ENCODE measurements around the gene MYBPC3. TPM values are rescaled to one million over a fixed set of nuclear protein-coding genes. Genes with fewer than 3 reads are reported as not detected.

The MYBPC3 gene
- total RNA-seq, 1 donor from 2014 or later = not detected

DNA sequence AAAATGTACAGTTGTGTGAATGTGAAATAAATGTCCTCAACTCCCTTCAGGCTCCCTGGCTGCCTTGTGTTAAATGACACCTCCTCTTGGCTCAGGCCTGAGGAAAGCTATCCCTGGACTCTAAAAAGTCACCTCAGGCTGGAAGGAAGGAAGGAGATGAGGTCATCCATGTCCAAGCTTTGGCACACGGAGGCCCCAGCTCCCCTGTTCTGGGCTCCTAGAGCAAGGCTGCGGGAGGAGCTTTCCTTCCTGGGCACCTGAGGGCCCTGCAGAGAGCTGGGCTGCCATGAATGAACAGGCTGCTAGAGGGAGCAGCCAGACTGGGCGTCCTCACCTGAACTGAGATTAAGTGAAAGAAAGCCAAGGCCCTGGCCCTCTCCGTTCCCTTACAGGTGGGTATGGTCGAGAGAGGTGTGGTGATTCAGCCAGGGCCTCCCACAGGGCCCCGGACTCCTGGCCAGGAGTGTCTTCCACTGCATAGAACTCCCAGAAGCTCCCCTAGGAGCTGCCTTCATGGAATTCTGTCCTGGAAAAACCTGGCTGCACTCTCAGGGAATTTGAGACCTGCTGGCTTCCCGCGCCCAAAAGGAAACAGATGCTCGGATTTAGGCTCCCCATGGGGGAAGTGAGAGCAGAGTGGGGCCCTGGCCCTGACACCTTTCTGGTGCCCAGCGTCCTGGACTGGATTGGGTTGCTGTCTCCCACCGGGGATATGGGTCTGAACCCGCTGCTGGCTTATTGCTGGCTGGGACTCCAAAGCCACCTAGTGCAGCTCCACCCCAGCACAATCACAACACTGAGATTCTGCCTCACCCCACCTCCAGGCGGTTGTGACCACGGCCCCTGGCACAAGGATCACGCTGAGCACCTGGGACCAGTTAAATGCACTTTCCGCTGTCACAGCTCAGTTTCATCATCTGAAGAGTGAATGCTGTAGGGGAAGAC is 22.2 kb downstream of the MYBPC3 start:
- Histone ChIP-seq H3K27ac (no peak overlapping the region), H3K9me3 (no peaks in the 10 kb centered on the region), H3K4me3 (no peak overlapping the region), H3K4me1 (peaks cover 13% of the 10 kb centered on the region), H3K27me3 (no peaks in the 10 kb centered on the region), H3K36me3 (peaks cover 0 to 43% of the 10 kb centered on the region in 2 donors)
- intact Hi-C loops (cut with DNase I) = no loop called here
- DNase-seq (ENCODE audit: extremely low spot score in 2 of 2) = peak in 1 of 2 donors; percentile 87
- no peak for TF ChIP-seq POLR2AphosphoS5 (IDR thresholded peaks at IDR 0.05; ENCODE audit: insufficient read depth in 1 of 2, low read depth in 1 of 2)
- no peak for TF ChIP-seq CTCF (IDR thresholded peaks at IDR 0.05)

DNA sequence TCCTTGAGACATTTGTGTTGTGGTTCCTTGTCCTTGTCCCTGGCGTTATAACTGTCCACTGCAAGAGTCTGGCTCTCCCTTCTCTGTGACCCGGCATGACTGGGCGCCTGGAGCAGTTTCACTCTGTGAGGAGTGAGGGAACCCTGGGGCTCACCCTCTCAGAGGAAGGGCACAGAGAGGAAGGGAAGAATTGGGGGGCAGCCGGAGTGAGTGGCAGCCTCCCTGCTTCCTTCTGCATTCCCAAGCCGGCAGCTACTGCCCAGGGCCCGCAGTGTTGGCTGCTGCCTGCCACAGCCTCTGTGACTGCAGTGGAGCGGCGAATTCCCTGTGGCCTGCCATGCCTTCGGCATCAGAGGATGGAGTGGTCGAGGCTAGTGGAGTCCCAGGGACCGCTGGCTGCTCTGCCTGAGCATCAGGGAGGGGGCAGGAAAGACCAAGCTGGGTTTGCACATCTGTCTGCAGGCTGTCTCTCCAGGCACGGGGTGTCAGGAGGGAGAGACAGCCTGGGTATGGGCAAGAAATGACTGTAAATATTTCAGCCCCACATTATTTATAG is 23.0 kb downstream of the MYBPC3 start:
- Histone ChIP-seq H3K27ac (no peak overlapping the region), H3K27me3 (no peaks in the 10 kb centered on the region), H3K4me3 (no peak overlapping the region), H3K4me1 (peaks cover 13% of the 10 kb centered on the region), H3K9me3 (no peaks in the 10 kb centered on the region), H3K36me3 (peaks cover 0 to 43% of the 10 kb centered on the region in 2 donors)
- intact Hi-C loops (cut with DNase I) = no loop called here
- peak in 1 of 2 donors; percentile 72 for DNase-seq (ENCODE audit: extremely low spot score in 2 of 2)
- TF ChIP-seq POLR2AphosphoS5 (IDR thresholded peaks at IDR 0.05; ENCODE audit: insufficient read depth in 1 of 2, low read depth in 1 of 2) (no peak), CTCF (IDR thresholded peaks at IDR 0.05) (no peak), POLR2A (IDR thresholded peaks at IDR 0.05) (no peak)

DNA sequence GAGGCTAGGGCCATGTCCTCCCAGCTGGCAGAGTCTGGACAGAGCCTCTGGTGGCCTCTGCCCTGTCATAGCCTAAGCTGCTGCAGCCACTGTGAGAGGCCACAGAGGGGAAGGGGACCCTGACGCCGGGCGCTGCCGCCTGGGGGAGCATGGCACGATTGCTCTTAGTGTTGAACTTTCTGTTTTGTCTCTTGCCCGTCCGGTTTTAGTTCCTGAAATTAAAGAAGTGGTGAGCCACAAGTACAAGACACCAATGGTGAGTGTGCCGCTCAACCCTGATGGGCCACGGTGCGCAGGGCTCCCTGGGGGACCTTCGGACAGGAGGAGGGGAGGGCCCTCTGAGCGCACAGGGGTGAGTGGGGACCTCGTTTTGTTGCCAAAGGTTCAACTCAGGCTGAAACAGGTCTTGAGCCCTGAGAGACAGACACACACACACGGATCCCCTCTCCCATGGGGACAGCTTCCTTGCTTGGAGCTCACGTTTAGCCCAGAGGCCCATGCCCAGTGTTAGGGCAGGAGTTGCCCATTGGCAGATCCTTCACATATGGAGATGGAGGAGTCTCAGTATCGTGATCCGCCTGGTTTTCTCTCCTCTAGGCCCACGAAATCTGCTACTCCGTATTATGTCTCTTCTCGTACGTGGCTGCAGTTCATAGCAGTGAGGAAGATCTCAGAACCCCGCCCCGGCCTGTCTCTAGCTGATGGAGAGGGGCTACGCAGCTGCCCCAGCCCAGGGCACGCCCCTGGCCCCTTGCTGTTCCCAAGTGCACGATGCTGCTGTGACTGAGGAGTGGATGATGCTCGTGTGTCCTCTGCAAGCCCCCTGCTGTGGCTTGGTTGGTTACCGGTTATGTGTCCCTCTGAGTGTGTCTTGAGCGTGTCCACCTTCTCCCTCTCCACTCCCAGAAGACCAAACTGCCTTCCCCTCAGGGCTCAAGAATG is 23.8 kb downstream of the MYBPC3 start:
- Histone ChIP-seq H3K9me3 (no peaks in the 10 kb centered on the region), H3K4me3 (no peak overlapping the region), H3K27ac (no peak overlapping the region), H3K36me3 (peaks cover 0 to 43% of the 10 kb centered on the region in 2 donors), H3K27me3 (no peaks in the 10 kb centered on the region), H3K4me1 (peaks cover 13% of the 10 kb centered on the region)
- intact Hi-C loops (cut with DNase I) = no loop called here
- TF ChIP-seq POLR2AphosphoS5 (IDR thresholded peaks at IDR 0.05; ENCODE audit: insufficient read depth in 1 of 2, low read depth in 1 of 2) = no peak
- TF ChIP-seq CTCF (IDR thresholded peaks at IDR 0.05) = no peak
- no peak for TF ChIP-seq POLR2A (IDR thresholded peaks at IDR 0.05)
- DNase-seq (ENCODE audit: extremely low spot score in 2 of 2) = peak in 1 of 2 donors; percentile 72

DNA sequence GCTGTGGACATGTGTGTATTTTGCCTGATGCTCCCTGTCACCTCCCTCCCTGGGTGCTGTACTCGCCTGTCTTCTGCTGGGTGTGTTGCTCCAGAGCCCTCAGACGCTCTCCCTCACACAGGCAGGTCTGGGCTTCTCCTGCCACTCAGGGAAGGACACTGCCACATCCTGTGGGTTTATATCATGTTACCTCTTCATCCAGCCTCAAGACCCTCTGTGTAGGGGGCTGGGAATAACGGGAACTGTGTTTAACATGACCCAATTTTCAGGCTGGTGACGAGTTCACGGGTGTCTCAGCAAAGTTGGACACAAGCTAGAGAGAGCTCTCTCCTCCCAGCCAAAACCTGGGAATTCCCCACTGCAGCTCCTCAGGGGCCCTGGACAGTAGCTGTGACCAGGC is 24.6 kb downstream of the MYBPC3 start:
- H3K9me3 ChIP-seq = no peaks in the 10 kb centered on the region
- no peak overlapping the region for H3K4me3 ChIP-seq
- no peaks in the 10 kb centered on the region for H3K27me3 ChIP-seq
- peaks cover 0 to 43% of the 10 kb centered on the region in 2 donors for H3K36me3 ChIP-seq
- no peak for DNase-seq (ENCODE audit: extremely low spot score in 2 of 2)
- no peak for TF ChIP-seq POLR2AphosphoS5 (IDR thresholded peaks at IDR 0.05; ENCODE audit: insufficient read depth in 1 of 2, low read depth in 1 of 2)
- TF ChIP-seq POLR2A (IDR thresholded peaks at IDR 0.05) = no peak
- no peak for TF ChIP-seq CTCF (IDR thresholded peaks at IDR 0.05)
- peaks cover 13% of the 10 kb centered on the region for H3K4me1 ChIP-seq
- intact Hi-C loops (cut with DNase I) = no loop called here
- no peak overlapping the region for H3K27ac ChIP-seq

Data from vagina (tissue), 2 donors.